GM06990 (cell line): ENCODE data around the gene MAEL.

Experiments
- DNase-seq: peaks from one replicate; pipeline ENCODE4 v3.0.0-alpha.2; 2011; ENCODE audit not compliant: insufficient read length; ENCODE audit errors: extremely low read depth
- H3K27me3 ChIP-seq: replicated peaks from 2 replicates; pipeline ENCODE4 v1.6.0; 2011; ENCODE audit warnings: low read length; ENCODE audit not compliant: control insufficient read depth, insufficient read depth
- H3K36me3 ChIP-seq: 2 replicates; pipeline ENCODE4 v1.5.1; 2011; ENCODE audit warnings: low read length; ENCODE audit not compliant: control insufficient read depth, insufficient read depth
- H3K4me3 ChIP-seq: replicated peaks from 2 replicates; pipeline ENCODE4 v1.5.1; 2011; ENCODE audit warnings: low read depth, mild to moderate bottlenecking, control low read depth, low read length
- TF ChIP-seq, protein P1 (sequence below): IDR thresholded peaks from 2 replicates; pipeline ENCODE4 v1.5.1; 2011; ENCODE audit warnings: low read length, control low read depth, mild to moderate bottlenecking, inconsistent platforms; ENCODE audit not compliant: insufficient read depth, poor library complexity, severe bottlenecking

MAEL gene

DNA sequence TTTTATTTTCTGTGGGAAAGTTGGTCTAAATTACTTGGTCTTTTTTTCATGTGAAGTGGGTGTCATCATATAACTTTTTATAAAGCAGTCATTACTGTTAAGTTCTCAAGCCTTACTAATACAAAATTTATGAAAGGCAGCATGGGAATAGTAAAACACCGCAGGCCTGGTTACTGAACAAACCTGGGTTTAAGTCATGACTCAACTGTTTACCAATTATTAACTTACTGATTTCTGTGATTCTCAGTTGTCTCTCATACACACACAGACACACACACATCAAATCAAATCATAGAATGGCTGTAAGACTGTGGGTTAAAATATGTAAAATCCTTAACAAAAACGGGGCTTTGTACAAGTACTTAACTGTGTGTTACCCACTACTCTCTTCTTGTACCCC, 14.6 kb downstream of the MAEL start:
- Histone ChIP-seq H3K27me3 (no peaks in the 10 kb centered on the region), H3K4me3 (no peak overlapping the region), H3K36me3 (no peaks in the 10 kb centered on the region)
- TF ChIP-seq, protein P1, sequence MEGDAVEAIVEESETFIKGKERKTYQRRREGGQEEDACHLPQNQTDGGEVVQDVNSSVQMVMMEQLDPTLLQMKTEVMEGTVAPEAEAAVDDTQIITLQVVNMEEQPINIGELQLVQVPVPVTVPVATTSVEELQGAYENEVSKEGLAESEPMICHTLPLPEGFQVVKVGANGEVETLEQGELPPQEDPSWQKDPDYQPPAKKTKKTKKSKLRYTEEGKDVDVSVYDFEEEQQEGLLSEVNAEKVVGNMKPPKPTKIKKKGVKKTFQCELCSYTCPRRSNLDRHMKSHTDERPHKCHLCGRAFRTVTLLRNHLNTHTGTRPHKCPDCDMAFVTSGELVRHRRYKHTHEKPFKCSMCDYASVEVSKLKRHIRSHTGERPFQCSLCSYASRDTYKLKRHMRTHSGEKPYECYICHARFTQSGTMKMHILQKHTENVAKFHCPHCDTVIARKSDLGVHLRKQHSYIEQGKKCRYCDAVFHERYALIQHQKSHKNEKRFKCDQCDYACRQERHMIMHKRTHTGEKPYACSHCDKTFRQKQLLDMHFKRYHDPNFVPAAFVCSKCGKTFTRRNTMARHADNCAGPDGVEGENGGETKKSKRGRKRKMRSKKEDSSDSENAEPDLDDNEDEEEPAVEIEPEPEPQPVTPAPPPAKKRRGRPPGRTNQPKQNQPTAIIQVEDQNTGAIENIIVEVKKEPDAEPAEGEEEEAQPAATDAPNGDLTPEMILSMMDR, result no peak
- DNase-seq, result no peak

DNA sequence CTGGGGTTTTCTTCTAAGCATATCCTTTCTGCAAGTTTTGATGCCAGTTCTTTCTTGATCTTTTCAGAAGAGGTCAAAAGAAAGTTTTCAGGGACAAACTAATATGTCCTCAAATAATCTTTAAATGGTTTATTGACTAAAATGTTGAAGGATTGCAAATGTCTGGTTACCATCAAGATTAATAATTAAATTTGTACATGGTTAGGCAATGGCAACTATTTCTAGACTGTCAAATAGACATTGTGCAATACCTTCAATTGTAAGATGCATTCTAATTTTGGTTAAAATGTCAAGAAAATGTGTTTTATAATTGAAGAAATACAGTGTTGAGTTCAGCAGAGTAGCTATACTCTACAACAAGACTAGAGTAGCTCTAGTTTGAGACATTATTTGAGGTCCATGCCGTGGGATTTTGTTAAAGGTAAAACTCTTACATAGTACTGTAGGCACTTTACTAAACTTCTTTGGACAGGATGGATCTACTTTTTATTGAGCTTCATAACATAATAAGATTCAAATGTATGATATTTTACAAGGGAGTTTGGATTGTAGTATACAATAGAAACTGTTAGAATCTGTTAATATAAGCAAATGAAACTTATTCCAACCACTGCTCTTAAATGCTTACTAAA, 22.6 kb downstream of the MAEL start:
- TF ChIP-seq, protein P1, result no peak
- DNase-seq, result no peak

DNA sequence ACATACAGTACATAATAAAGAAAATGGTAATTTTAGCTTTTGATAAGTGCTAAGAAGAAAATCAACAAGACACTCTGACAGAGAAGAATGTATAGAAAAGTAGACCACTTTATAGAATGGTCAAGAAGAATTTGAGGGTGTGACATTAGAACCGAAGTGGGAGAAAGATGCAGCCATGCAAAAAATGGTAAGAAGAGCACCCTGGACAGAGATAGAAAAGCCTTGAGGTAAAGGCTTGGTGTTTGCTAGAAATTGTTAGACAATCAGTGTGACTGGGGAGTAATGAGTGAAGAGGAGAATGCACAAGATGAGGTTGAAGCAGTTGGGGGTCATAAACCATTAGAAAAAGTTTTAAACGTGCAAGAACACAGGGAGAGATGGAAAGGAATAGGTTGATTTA, 23.5 kb downstream of the MAEL start:
- TF ChIP-seq, protein P1, result no peak
- Histone ChIP-seq H3K27me3 (no peaks in the 10 kb centered on the region), H3K36me3 (no peaks in the 10 kb centered on the region), H3K4me3 (no peak overlapping the region)
- DNase-seq, result no peak

More for the DNA sequence above, 22.6 kb downstream of the MAEL start:
- Histone ChIP-seq H3K36me3 (no peaks in the 10 kb centered on the region), H3K4me3 (no peak overlapping the region), H3K27me3 (no peaks in the 10 kb centered on the region)

- Histone ChIP-seq H3K36me3 (no peaks in the 10 kb centered on the region), H3K4me3 (no peak overlapping the region), H3K27me3 (no peaks in the 10 kb centered on the region)
- TF ChIP-seq, protein P1, result no peak
- no peak for DNase-seq
Observed at GRCh38 chr1:167013108-167013929, 24.2 kb downstream of the MAEL start.

GRCh38 chr1:167016100-167016750, 27.1 kb downstream of the MAEL start:
- Histone ChIP-seq H3K36me3 (no peaks in the 10 kb centered on the region), H3K4me3 (no peak overlapping the region), H3K27me3 (no peaks in the 10 kb centered on the region)
- no peak for DNase-seq
- TF ChIP-seq, protein P1, result no peak
